HepG2 (cell line): ENCODE data around the gene SIX5. TPM values are rescaled to one million over a fixed set of nuclear protein-coding genes. Genes with fewer than 3 reads are reported as not detected.

Experiments used
- DBP ChIP-seq: sonication (generic); formaldehyde crosslinking; IDR thresholded peaks from 2 replicates; pipeline ENCODE4 v1.4.0; 2020; ENCODE audit warnings: missing genetic modification reagents; ENCODE audit errors: not compliant biosample characterization
- FOSL2 ChIP-seq: sonication (generic); formaldehyde crosslinking; IDR thresholded peaks from 2 replicates; pipeline ENCODE4 v1.4.0; 2020; ENCODE audit warnings: missing genetic modification reagents
- HMGXB3 ChIP-seq: sonication (generic); formaldehyde crosslinking; IDR thresholded peaks from 2 replicates; pipeline ENCODE4 v1.4.0; 2020; ENCODE audit warnings: missing genetic modification reagents, borderline replicate concordance
- HOXA5 ChIP-seq: sonication (generic); formaldehyde crosslinking; IDR thresholded peaks from 2 replicates; pipeline ENCODE4 v1.4.0; 2020; ENCODE audit warnings: missing genetic modification reagents
- LBX2 ChIP-seq: sonication (generic); formaldehyde crosslinking; IDR thresholded peaks from 2 replicates; pipeline ENCODE4 v1.5.0; 2020; ENCODE audit warnings: missing genetic modification reagents, mild to moderate bottlenecking, borderline replicate concordance
- MZF1 ChIP-seq: sonication (generic); formaldehyde crosslinking; IDR thresholded peaks from 2 replicates; pipeline ENCODE4 v1.8.1; 2023; ENCODE audit warnings: mild to moderate bottlenecking, missing genetic modification reagents, borderline replicate concordance
- NCOA2 ChIP-seq: sonication (generic); formaldehyde crosslinking; IDR thresholded peaks from 2 replicates; pipeline ENCODE4 v1.8.0; 2022; ENCODE audit warnings: inconsistent platforms
- PAF1 ChIP-seq: IDR thresholded peaks from 2 replicates; pipeline ENCODE4 v1.6.1; 2016; ENCODE audit warnings: missing genetic modification reagents, missing compliant biosample characterization
- POGK ChIP-seq: sonication (generic); formaldehyde crosslinking; conservative IDR thresholded peaks from 2 replicates; pipeline ENCODE4 v1.8.0; 2022; ENCODE audit warnings: mild to moderate bottlenecking, moderate library complexity, missing genetic modification reagents
- RFXAP ChIP-seq: sonication (generic); formaldehyde crosslinking; IDR thresholded peaks from 2 replicates; pipeline ENCODE4 v1.4.0; 2020; ENCODE audit warnings: missing genetic modification reagents, borderline replicate concordance
- SCMH1 ChIP-seq: sonication (generic); formaldehyde crosslinking; IDR thresholded peaks from 2 replicates; pipeline ENCODE4 v1.9.0; 2021; ENCODE audit warnings: missing genetic modification reagents, mild to moderate bottlenecking, borderline replicate concordance
- ZBTB7B ChIP-seq: sonication (generic); formaldehyde crosslinking; IDR thresholded peaks from 2 replicates; pipeline ENCODE4 v1.4.0; 2020; ENCODE audit warnings: missing genetic modification reagents
- ZNF362 ChIP-seq: sonication (generic); formaldehyde crosslinking; IDR thresholded peaks from 2 replicates; pipeline ENCODE4 v1.4.0; 2020; ENCODE audit warnings: missing genetic modification reagents, mild to moderate bottlenecking, borderline replicate concordance
- polyA plus RNA-seq, 8 experiments: library from polyadenylated mRNA; depleted of rRNA in 3 of 8; stranded (reverse) in 7 of 8; unstranded in 1 of 8; fragments of >200 nt; fragmentation: Illumina TruSeq in 4 of 8; extraction: Trizol in 4 of 8; gene quantifications; 2 replicates each; pipeline versions ENCODE4 v1.2.1 to v1.2.3, GENCODE V29; 2011 to 2016; ENCODE audit warnings: low read depth in 4 of 8, missing spikeins in 1 of 8, mixed read lengths in 1 of 8; ENCODE audit not compliant: insufficient read depth in 1 of 8
- total RNA-seq, 5 experiments: library from RNA; depleted of rRNA; stranded (reverse); fragments of >200 nt; fragmentation: Illumina TruSeq; extraction: Trizol; gene quantifications; 2 replicates each; pipeline ENCODE4 v1.2.3, GENCODE V29; 2016; ENCODE audit warnings: low read depth in 1 of 5

The SIX5 gene
- total and polyA plus RNA-seq, 2 of the 13 experiments (the other 11 are each of a cell fraction or from before 2014, with no cell fraction given) = 7.7 to 10.5 TPM

- TF ChIP-seq DBP (CRISPR knock-in tag) (no peak), ZBTB7B (no peak), LBX2 (CRISPR knock-in tag) (no peak), FOSL2 (CRISPR knock-in tag) (peak; percentile 35), MZF1 (CRISPR knock-in tag) (no peak), ZNF362 (CRISPR knock-in tag) (peak; percentile 42; the same call in 1 of the 2 replicates), POGK (CRISPR knock-in tag) (peak; percentile 83), SCMH1 (no peak), HOXA5 (peak; percentile 39; the same call in 1 of the 2 replicates), PAF1 (CRISPR knock-in tag) (no peak), RFXAP (CRISPR knock-in tag) (no peak), NCOA2 (CRISPR knock-in tag) (no peak), HMGXB3 (CRISPR knock-in tag) (peak; percentile 94)
Observed at GRCh38 chr19:45730368-45731288, 38.4 kb downstream of the SIX5 start, which contains the start of gene FBXO46 (continued).
